Measurements from ENCODE around the gene TMEM179. TPM values are rescaled to one million over a fixed set of nuclear protein-coding genes. Genes with fewer than 3 reads are reported as not detected.

The TMEM179 gene
- total and polyA plus RNA-seq, 2 of the 13 experiments (the other 11 are each of a cell fraction or from before 2014, with no cell fraction given), result not detected

GRCh38 chr14:104572024-104572626 is 32.4 kb downstream of the TMEM179 start (continued):
- TF ChIP-seq ZBTB26 (CRISPR knock-in tag; IDR thresholded peaks at IDR 0.05; ENCODE audit: borderline replicate concordance) (no peak), ZBTB43 (CRISPR knock-in tag; conservative IDR thresholded peaks at IDR 0.05) (no peak), SMAD1 (CRISPR knock-in tag; IDR thresholded peaks at IDR 0.05; ENCODE audit: borderline replicate concordance, low read depth) (no peak), TOPORS (CRISPR knock-in tag; IDR thresholded peaks at IDR 0.05) (no peak), ZNF251 (CRISPR knock-in tag; IDR thresholded peaks at IDR 0.05) (no peak), ZNF749 (CRISPR knock-in tag; IDR thresholded peaks at IDR 0.05; ENCODE audit: borderline replicate concordance) (no peak), USF2 (IDR thresholded peaks at IDR 0.05; ENCODE audit: low read depth, low read length) (no peak), USF2 (CRISPR knock-in tag; IDR thresholded peaks at IDR 0.05; ENCODE audit: borderline replicate concordance) (no peak), ZNF503 (CRISPR knock-in tag; IDR thresholded peaks at IDR 0.05) (no peak), SP5 (CRISPR knock-in tag; IDR thresholded peaks at IDR 0.05; ENCODE audit: borderline replicate concordance, low read depth) (no peak), ZNF18 (CRISPR knock-in tag; IDR thresholded peaks at IDR 0.05; ENCODE audit: insufficient replicate concordance) (no peak), MBNL3 (CRISPR knock-in tag; conservative IDR thresholded peaks at IDR 0.05) (no peak), NR2C2 (CRISPR knock-in tag; IDR thresholded peaks at IDR 0.05; ENCODE audit: borderline replicate concordance) (no peak), ZNF160 (CRISPR knock-in tag; IDR thresholded peaks at IDR 0.05) (no peak), ZC3H13 (CRISPR knock-in tag; IDR thresholded peaks at IDR 0.05) (no peak)

Data from HepG2 (cell line).